ENCODE measurements around the gene DST. TPM values are rescaled to one million over a fixed set of nuclear protein-coding genes. Genes with fewer than 3 reads are reported as not detected.
A peak's percentile ranks its signal among the peaks of the same experiment; 100 is the strongest.

Gene DST
- total and polyA plus RNA-seq, 2 of the 4 experiments (the other 2 are of a cell fraction) = 97.7 to 452 TPM

DNA sequence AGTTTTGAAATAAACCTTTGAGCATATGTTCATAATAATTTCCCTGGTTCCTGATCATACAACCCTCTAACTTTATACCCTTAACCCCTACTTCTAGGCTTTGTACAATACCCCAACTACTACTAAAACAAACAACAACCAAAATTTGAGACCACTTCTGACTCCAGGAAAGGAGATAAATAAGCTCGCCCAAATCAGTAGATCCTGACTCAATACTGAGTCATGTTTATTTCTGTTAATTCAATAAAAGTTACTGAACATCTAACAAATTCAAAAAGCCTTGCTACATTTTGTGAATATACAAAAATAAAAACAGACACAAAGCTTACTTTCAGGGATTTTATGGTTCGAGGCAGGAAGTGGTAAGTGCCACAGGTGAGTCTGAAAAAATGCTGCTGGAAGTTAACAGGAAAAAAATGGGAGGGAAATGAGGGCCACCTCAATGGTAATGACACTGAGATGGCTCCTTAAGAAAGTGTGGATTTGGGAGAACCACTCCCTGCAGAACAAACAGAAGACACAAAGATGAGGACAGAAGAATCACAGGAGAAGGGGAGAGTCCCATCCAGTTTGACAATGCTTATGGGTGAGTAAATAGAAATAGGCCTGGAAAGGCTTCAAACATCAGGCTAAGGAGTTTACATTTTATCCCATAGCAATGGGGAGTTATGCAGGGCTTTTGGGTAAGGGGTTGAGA, 63.4 kb downstream of the DST start (continued):
- no peak for TF ChIP-seq RAD21 (IDR thresholded peaks at IDR 0.05; ENCODE audit: low read length)
- no peak for TF ChIP-seq MXI1 (IDR thresholded peaks at IDR 0.05; ENCODE audit: borderline replicate concordance, low read depth, low read length)

DNA sequence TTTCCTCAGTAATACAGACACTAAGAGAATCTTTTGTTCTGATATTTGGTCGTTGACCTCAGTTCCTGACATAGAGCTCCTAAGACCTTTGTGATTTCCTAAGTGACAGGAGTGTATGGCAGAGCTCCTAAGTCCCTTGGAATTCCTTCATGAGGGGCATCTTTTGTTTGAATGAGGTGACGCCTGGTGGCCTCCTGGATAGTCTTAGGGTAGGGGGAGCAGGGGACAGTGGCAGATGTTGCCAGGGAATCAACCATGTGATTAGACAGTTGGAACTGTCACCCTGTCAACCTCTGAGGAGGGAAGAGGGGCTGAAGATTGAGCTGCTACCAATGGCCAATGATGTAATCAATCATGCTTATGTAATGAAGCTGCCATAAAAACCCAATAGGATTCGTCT, 67.0 kb downstream of the DST start:
- H3K79me1 ChIP-seq (ENCODE audit: low read depth in 1 of 2, low read length in 2 of 2) = peaks cover 17 to 43% of the 10 kb centered on the region in 2 experiments
- in situ Hi-C loops (cut with MboI; ENCODE audit: low sequenced_read_pairs) = loop anchor here (10.0 kb wide), 1 partner anchor 221 kb away; no protein-coding TSS in a partner anchor
- no peak overlapping the region for H2BK5ac ChIP-seq (ENCODE audit: low read depth, low read length, poor library complexity, severe bottlenecking)
- peaks cover 6% of the 10 kb centered on the region; the same call in 1 of the 2 replicates for H3K9me1 ChIP-seq (ENCODE audit: insufficient read depth, low read length)
- no peak overlapping the region for H3K9ac ChIP-seq (ENCODE audit: low read depth, low read length)
- H3K36me3 ChIP-seq (ENCODE audit: control insufficient read depth, insufficient read depth, low read length) = peaks cover 17% of the 10 kb centered on the region
- peak overlapping the region; percentile 18 for H2AK9ac ChIP-seq (replicated peaks; ENCODE audit: low read depth, low read length, poor library complexity)
- H2AFZ ChIP-seq (replicated peaks; ENCODE audit: low read length, poor library complexity) = no peak overlapping the region
- no peak overlapping the region for H2BK15ac ChIP-seq (ENCODE audit: low read depth, low read length)
- H3K27ac ChIP-seq (ENCODE audit: insufficient read depth, low read length) = no peak overlapping the region
- no peak overlapping the region for H3K4ac ChIP-seq (ENCODE audit: low read depth, low read length)
- WGBS, 2 experiments (ENCODE audit: extremely low coverage in 2 of 2, insufficient read length in 1 of 2) = 100% methylated on average over 1 of the region's 3 CpGs; no CpG with 5 or more reads in 1 of the 2 experiments
- no peak overlapping the region for H4K5ac ChIP-seq (ENCODE audit: low read depth, low read length)
- no peak overlapping the region for H4K91ac ChIP-seq (ENCODE audit: insufficient read depth, low read depth, low read length)
- TF ChIP-seq NFE2L2 (IDR thresholded peaks at IDR 0.05; ENCODE audit: low read depth, low read length) (no peak), CEBPB (IDR thresholded peaks at IDR 0.05; ENCODE audit: low read depth, low read length) (no peak), BHLHE40 (IDR thresholded peaks at IDR 0.05; ENCODE audit: low read depth, low read length) (no peak), POLR2A (IDR thresholded peaks at IDR 0.05; ENCODE audit: low read depth, low read length) (no peak), MAZ (IDR thresholded peaks at IDR 0.05; ENCODE audit: borderline replicate concordance, low read depth, low read length) (no peak), FOS (IDR thresholded peaks at IDR 0.05; ENCODE audit: low read depth, low read length) (no peak), CHD1 (IDR thresholded peaks at IDR 0.05; ENCODE audit: low read depth, low read length) (no peak), RAD21 (IDR thresholded peaks at IDR 0.05; ENCODE audit: low read length) (no peak), MXI1 (IDR thresholded peaks at IDR 0.05; ENCODE audit: borderline replicate concordance, low read depth, low read length) (no peak), SMC3 (IDR thresholded peaks at IDR 0.05; ENCODE audit: low read depth, low read length) (no peak), RCOR1 (IDR thresholded peaks at IDR 0.05; ENCODE audit: insufficient replicate concordance, low read length) (no peak)
- TF ChIP-seq, protein P1, sequence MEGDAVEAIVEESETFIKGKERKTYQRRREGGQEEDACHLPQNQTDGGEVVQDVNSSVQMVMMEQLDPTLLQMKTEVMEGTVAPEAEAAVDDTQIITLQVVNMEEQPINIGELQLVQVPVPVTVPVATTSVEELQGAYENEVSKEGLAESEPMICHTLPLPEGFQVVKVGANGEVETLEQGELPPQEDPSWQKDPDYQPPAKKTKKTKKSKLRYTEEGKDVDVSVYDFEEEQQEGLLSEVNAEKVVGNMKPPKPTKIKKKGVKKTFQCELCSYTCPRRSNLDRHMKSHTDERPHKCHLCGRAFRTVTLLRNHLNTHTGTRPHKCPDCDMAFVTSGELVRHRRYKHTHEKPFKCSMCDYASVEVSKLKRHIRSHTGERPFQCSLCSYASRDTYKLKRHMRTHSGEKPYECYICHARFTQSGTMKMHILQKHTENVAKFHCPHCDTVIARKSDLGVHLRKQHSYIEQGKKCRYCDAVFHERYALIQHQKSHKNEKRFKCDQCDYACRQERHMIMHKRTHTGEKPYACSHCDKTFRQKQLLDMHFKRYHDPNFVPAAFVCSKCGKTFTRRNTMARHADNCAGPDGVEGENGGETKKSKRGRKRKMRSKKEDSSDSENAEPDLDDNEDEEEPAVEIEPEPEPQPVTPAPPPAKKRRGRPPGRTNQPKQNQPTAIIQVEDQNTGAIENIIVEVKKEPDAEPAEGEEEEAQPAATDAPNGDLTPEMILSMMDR (conservative IDR thresholded peaks at IDR 0.05; ENCODE audit: low read depth, low read length) = no peak
- TF ChIP-seq, protein P2, sequence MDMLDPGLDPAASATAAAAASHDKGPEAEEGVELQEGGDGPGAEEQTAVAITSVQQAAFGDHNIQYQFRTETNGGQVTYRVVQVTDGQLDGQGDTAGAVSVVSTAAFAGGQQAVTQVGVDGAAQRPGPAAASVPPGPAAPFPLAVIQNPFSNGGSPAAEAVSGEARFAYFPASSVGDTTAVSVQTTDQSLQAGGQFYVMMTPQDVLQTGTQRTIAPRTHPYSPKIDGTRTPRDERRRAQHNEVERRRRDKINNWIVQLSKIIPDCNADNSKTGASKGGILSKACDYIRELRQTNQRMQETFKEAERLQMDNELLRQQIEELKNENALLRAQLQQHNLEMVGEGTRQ (IDR thresholded peaks at IDR 0.05; ENCODE audit: low read depth, low read length) = no peak
- no peak overlapping the region for H3K4me3 ChIP-seq (ENCODE audit: insufficient read depth, low read depth, low read length)
- dilution Hi-C loops (cut with HindIII; ENCODE audit: low sequenced_read_pairs, unreplicated experiment) = loop anchor here (25.0 kb wide), 1 partner anchor 213 kb away; no protein-coding TSS in a partner anchor
- intact Hi-C loops (cut with micrococcal nuclease) = no loop called here
- ATAC-seq (ENCODE audit: low read depth) (no peak), DNase-seq (no peak)
- H3K4me1 ChIP-seq (ENCODE audit: control insufficient read depth, insufficient read depth, low read length) = peaks cover 8% of the 10 kb centered on the region
- CTCF ChIA-PET = interaction anchor here (1.2 kb wide), 1 partner anchor 18 kb away, joined by 7 read pairs; no protein-coding TSS in a partner anchor
- no peak overlapping the region for H3K23ac ChIP-seq (ENCODE audit: low read depth, low read length)
- H4K20me1 ChIP-seq (ENCODE audit: insufficient read depth, low read length) = peaks cover 14% of the 10 kb centered on the region; the same call in 1 of the 2 replicates
- no peak overlapping the region for H3K18ac ChIP-seq (ENCODE audit: low read depth, low read length)
- H2BK120ac ChIP-seq (ENCODE audit: low read depth, low read length) = no peak overlapping the region
- H3K4me2 ChIP-seq (ENCODE audit: low read depth, low read length) = no peak overlapping the region
- H3K9me3 ChIP-seq (ENCODE audit: control insufficient read depth, insufficient read depth, low read length) = no peaks in the 10 kb centered on the region
- H3K14ac ChIP-seq (replicated peaks; ENCODE audit: low read depth, low read length) = no peak overlapping the region
- POLR2A ChIA-PET (ENCODE audit: unreplicated experiment) = no interaction called here
- no peak overlapping the region for H2AK5ac ChIP-seq (ENCODE audit: low read depth, low read length)
- no peak overlapping the region for H2BK20ac ChIP-seq (ENCODE audit: low read depth, low read length)
- no TSS peak for BruUV-seq (replicated peaks)
- no peaks in the 10 kb centered on the region for H3K27me3 ChIP-seq (ENCODE audit: control insufficient read depth, insufficient read depth, low read length)
- no peak overlapping the region for H4K8ac ChIP-seq (ENCODE audit: low read depth in 2 of 2, low read length in 2 of 2)
- H3K56ac ChIP-seq (ENCODE audit: extremely low read depth, insufficient read depth, low read length) = no peak overlapping the region
